ENCODE measurements around the gene NBEA. TPM values are rescaled to one million over a fixed set of nuclear protein-coding genes. Genes with fewer than 3 reads are reported as not detected.

NBEA gene
- polyA plus RNA-seq, 6 donors from 2014 or later: 1.1 to 2.3 (median 1.5) TPM

DNA sequence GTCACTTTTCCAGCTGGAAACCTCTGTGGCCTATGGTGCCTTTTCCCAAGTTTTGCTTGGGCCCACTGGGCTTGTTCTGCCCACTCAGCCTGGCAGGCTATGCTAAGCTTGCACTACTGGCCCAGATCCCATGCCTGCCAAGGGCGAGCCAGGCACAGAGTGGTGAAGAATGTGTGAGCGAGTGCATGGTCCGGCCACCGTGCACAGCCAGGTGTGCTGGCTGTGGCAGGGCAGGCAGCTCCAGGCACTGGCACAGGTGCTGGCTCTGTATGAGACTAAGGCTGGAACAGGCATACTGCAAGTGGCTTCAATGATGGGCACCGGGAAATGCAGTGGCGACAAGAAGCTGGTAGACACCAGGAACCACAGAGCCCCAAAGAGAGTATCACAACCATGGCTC, 584.5 kb downstream of the NBEA start:
- H3K27me3 Mint-ChIP-seq: no peaks in the 10 kb centered on the region
- DNase-seq (no peak), ATAC-seq (ENCODE audit: low read depth in 2 of 2) (no peak)
- peaks cover 0 to 3% (median 0%) of the 10 kb centered on the region in 7 donors for H3K9me3 Mint-ChIP-seq
- no peaks in the 10 kb centered on the region for H3K4me1 Mint-ChIP-seq
- H3K27ac Mint-ChIP-seq: no peak overlapping the region
- no peaks in the 10 kb centered on the region for H3K36me3 Mint-ChIP-seq
- H3K4me3 Mint-ChIP-seq: no peak overlapping the region

- H3K4me3 Mint-ChIP-seq: no peak overlapping the region
- H3K27ac Mint-ChIP-seq: no peak overlapping the region
- ATAC-seq (ENCODE audit: low read depth in 2 of 2) (no peak), DNase-seq (no peak)
- no peaks in the 10 kb centered on the region for H3K9me3 Mint-ChIP-seq
- H3K36me3 Mint-ChIP-seq: no peaks in the 10 kb centered on the region
- no peaks in the 10 kb centered on the region for H3K27me3 Mint-ChIP-seq
- no peaks in the 10 kb centered on the region for H3K4me1 Mint-ChIP-seq
Measured at GRCh38 chr13:35527451-35527850, 585.4 kb downstream of the NBEA start.

GRCh38 chr13:35530147-35530546, 588.1 kb downstream of the NBEA start:
- Mint-ChIP-seq H3K27ac (no peak overlapping the region), H3K4me3 (no peak overlapping the region), H3K4me1 (no peaks in the 10 kb centered on the region), H3K9me3 (no peaks in the 10 kb centered on the region), H3K27me3 (no peaks in the 10 kb centered on the region), H3K36me3 (no peaks in the 10 kb centered on the region)
- ATAC-seq (ENCODE audit: low read depth in 2 of 2) (no peak), DNase-seq (no peak)

GRCh38 chr13:35530581-35530980, 588.5 kb downstream of the NBEA start:
- no peak overlapping the region for H3K4me3 Mint-ChIP-seq
- H3K9me3 Mint-ChIP-seq: no peaks in the 10 kb centered on the region
- H3K27me3 Mint-ChIP-seq: no peaks in the 10 kb centered on the region
- no peak for ATAC-seq (ENCODE audit: low read depth in 2 of 2)
- H3K36me3 Mint-ChIP-seq: no peaks in the 10 kb centered on the region
- no peak overlapping the region for H3K27ac Mint-ChIP-seq
- DNase-seq: no peak
- no peaks in the 10 kb centered on the region for H3K4me1 Mint-ChIP-seq

GRCh38 chr13:35531526-35531925, 589.5 kb downstream of the NBEA start:
- no peak overlapping the region for H3K4me3 Mint-ChIP-seq
- no peaks in the 10 kb centered on the region for H3K4me1 Mint-ChIP-seq
- no peaks in the 10 kb centered on the region for H3K9me3 Mint-ChIP-seq
- H3K27ac Mint-ChIP-seq: no peak overlapping the region
- ATAC-seq (ENCODE audit: low read depth in 2 of 2) (no peak), DNase-seq (no peak)
- H3K27me3 Mint-ChIP-seq: no peaks in the 10 kb centered on the region
- H3K36me3 Mint-ChIP-seq: no peaks in the 10 kb centered on the region

GRCh38 chr13:35534343-35534742, 592.3 kb downstream of the NBEA start:
- no peaks in the 10 kb centered on the region for H3K36me3 Mint-ChIP-seq
- no peaks in the 10 kb centered on the region for H3K4me1 Mint-ChIP-seq
- H3K4me3 Mint-ChIP-seq: no peak overlapping the region
- H3K27ac Mint-ChIP-seq: peak overlapping the region in 1 of 6 donors; percentile 3
- DNase-seq (no peak), ATAC-seq (ENCODE audit: low read depth in 2 of 2) (no peak)
- H3K27me3 Mint-ChIP-seq: no peaks in the 10 kb centered on the region
- H3K9me3 Mint-ChIP-seq: no peaks in the 10 kb centered on the region

GRCh38 chr13:35548790-35549189, 606.7 kb downstream of the NBEA start:
- no peak overlapping the region for H3K4me3 Mint-ChIP-seq
- ATAC-seq (ENCODE audit: low read depth in 2 of 2) (no peak), DNase-seq (no peak)
- H3K9me3 Mint-ChIP-seq: peaks cover 0 to 2% (median 0%) of the 10 kb centered on the region in 7 donors
- H3K4me1 Mint-ChIP-seq: no peaks in the 10 kb centered on the region
- H3K27me3 Mint-ChIP-seq: no peaks in the 10 kb centered on the region
- no peaks in the 10 kb centered on the region for H3K36me3 Mint-ChIP-seq
- no peak overlapping the region for H3K27ac Mint-ChIP-seq

- DNase-seq (no peak), ATAC-seq (ENCODE audit: low read depth in 2 of 2) (no peak)
- peaks cover 0 to 2% (median 0%) of the 10 kb centered on the region in 7 donors for H3K9me3 Mint-ChIP-seq
- H3K36me3 Mint-ChIP-seq: no peaks in the 10 kb centered on the region
- H3K27me3 Mint-ChIP-seq: no peaks in the 10 kb centered on the region
- H3K4me3 Mint-ChIP-seq: no peak overlapping the region
- no peak overlapping the region for H3K27ac Mint-ChIP-seq
- no peaks in the 10 kb centered on the region for H3K4me1 Mint-ChIP-seq
Measured at GRCh38 chr13:35549481-35549880, 607.4 kb downstream of the NBEA start.

DNA sequence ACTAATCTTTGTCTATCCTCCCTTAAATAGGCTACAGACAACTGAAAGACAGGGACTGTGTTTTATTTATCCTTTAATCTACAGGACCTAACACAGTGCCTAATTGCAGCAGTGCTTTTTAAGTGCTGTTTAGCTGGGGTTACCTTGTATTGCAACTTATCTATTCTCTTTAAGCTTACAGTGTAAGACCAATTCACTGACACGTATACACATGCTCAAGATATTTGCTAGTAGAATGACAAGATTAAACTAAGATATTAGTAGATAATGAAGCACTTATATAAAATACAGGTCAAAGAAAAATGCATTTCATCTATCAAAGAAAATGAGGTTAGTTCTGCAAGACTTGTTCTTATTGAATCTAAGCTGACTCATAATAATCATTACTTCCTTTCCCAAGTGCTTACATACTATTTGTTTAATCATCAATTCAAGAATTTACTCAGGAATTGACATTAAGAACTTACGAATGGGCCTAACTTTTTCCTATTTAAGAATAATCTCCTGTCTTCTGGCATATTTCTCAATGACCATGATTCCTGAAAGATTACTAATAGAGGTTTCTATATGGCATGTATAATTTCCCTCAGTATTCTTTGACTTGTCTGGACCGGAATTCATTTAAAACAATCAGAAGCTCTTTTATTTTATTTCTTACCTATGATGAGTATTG, 610.2 kb downstream of the NBEA start:
- no peaks in the 10 kb centered on the region for H3K36me3 Mint-ChIP-seq
- DNase-seq: no peak

GRCh38 chr13:35554972-35555623, 613.0 kb downstream of the NBEA start:
- no peak overlapping the region for H3K27ac Mint-ChIP-seq

More for the DNA sequence above, 610.2 kb downstream of the NBEA start:
- peaks cover 0 to 2% (median 0%) of the 10 kb centered on the region in 7 donors for H3K9me3 Mint-ChIP-seq
- no peaks in the 10 kb centered on the region for H3K27me3 Mint-ChIP-seq
- no peak for ATAC-seq (ENCODE audit: low read depth in 2 of 2)
- H3K4me1 Mint-ChIP-seq: no peaks in the 10 kb centered on the region
- peak overlapping the region in 1 of 6 donors; percentile 41 for H3K27ac Mint-ChIP-seq
- H3K4me3 Mint-ChIP-seq: no peak overlapping the region

DNA sequence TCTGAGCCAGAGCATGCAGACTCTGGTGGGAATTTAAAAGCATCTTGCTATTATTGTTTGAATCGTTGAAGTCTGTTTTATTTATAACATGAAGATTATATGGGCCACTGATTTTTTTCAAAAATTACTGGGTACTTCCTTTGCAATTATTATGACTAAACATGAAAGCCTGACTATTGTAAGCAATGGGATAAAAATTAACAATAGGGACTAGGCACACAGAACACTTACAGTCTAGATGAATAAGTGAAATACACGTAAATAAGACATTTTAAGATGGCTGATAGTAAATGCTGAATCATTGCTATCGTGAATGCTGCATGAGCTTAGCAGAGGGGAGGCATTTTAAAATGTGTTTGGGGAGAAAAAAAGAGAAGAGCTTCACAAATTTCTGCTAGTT, 615.4 kb downstream of the NBEA start:
- Mint-ChIP-seq H3K27me3 (no peaks in the 10 kb centered on the region), H3K9me3 (no peaks in the 10 kb centered on the region), H3K4me1 (no peaks in the 10 kb centered on the region)

More at GRCh38 chr13:35554972-35555623, 613.0 kb downstream of the NBEA start:
- H3K27me3 Mint-ChIP-seq: no peaks in the 10 kb centered on the region
- H3K4me3 Mint-ChIP-seq: no peak overlapping the region
- H3K9me3 Mint-ChIP-seq: no peaks in the 10 kb centered on the region
- no peak for DNase-seq
- H3K36me3 Mint-ChIP-seq: no peaks in the 10 kb centered on the region
- ATAC-seq (ENCODE audit: low read depth in 2 of 2): no peak
- H3K4me1 Mint-ChIP-seq: no peaks in the 10 kb centered on the region

DNA sequence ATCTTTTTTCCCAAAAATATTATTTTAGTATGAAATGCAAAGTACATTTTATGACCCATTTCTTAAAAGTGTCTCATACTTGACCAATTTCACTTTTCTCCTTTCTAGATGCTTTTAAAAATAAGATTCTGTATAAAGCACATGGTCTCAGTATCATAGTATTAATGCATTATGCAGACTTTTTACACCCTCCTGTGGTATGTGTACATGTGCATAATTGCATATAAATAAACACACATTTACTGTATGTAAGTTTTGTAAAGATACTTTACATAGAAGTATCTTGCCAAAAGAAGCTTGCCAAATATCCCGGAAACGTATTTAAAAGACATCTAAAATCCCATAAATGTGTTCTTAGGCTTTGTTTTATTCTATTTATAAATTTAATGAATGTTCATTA, 619.5 kb downstream of the NBEA start:
- DNase-seq (no peak), ATAC-seq (ENCODE audit: low read depth in 2 of 2) (no peak)
- Mint-ChIP-seq H3K27me3 (no peaks in the 10 kb centered on the region), H3K4me1 (no peaks in the 10 kb centered on the region), H3K4me3 (no peak overlapping the region), H3K27ac (no peak overlapping the region), H3K36me3 (peaks cover 0 to 4% of the 10 kb centered on the region in 2 donors), H3K9me3 (no peaks in the 10 kb centered on the region)

More for the DNA sequence above, 615.4 kb downstream of the NBEA start:
- Mint-ChIP-seq H3K36me3 (peaks cover 0 to 4% of the 10 kb centered on the region in 2 donors), H3K4me3 (no peak overlapping the region), H3K27ac (no peak overlapping the region)
- DNase-seq: no peak
- ATAC-seq (ENCODE audit: low read depth in 2 of 2): no peak

DNA sequence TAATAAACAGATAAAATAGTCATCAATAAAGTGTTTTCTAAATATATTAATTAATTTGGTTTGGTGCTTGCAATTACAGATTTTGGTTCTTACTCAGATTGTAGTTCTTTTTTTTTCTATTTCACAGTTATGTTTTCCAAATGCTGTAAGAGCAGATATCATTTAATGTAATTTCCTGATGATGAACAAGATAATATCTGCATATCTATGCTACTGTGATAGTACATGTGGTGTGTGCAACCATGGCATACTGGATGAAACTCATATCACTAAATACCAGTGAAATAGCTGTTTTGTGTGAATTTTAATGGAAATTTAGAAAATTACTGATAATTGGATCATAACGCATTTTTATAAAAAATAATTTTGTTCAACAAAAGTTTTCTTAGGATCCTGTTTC, 623.2 kb downstream of the NBEA start:
- Mint-ChIP-seq H3K9me3 (no peaks in the 10 kb centered on the region), H3K36me3 (peaks cover 0 to 4% of the 10 kb centered on the region in 2 donors), H3K27ac (no peak overlapping the region), H3K4me3 (no peak overlapping the region), H3K4me1 (peaks cover 0 to 3% (median 0%) of the 10 kb centered on the region in 3 donors), H3K27me3 (no peaks in the 10 kb centered on the region)
- no peak for ATAC-seq (ENCODE audit: low read depth in 2 of 2)
- no peak for DNase-seq

- Mint-ChIP-seq H3K27ac (no peak overlapping the region), H3K9me3 (no peaks in the 10 kb centered on the region), H3K36me3 (no peaks in the 10 kb centered on the region), H3K4me1 (peaks cover 0 to 3% (median 0%) of the 10 kb centered on the region in 3 donors), H3K4me3 (no peak overlapping the region), H3K27me3 (no peaks in the 10 kb centered on the region)
- ATAC-seq (ENCODE audit: low read depth in 2 of 2): no peak
- no peak for DNase-seq
Measured at GRCh38 chr13:35566340-35566739, 624.3 kb downstream of the NBEA start.
